Upper lobe of right lung (tissue), 1 donor: ENCODE results near the gene TRAM2. TPM values are rescaled to one million over a fixed set of nuclear protein-coding genes. Genes with fewer than 3 reads are reported as not detected.

Source experiments
- ATAC-seq: fragments of 200-7000 bp; cut with Tn5 transposase; one replicate; pipeline ENCODE4 v1.9.1; 2020; ENCODE audit warnings: mild to moderate bottlenecking, moderate library complexity
- DNase-seq: peaks from one replicate; pipeline ENCODE4 v3.0.0-alpha.2; 2020
- H3K27ac ChIP-seq: fragments of 200-600 bp; one replicate; pipeline ENCODE4 v1.8.0; 2022
- H3K27me3 ChIP-seq: fragments of 200-600 bp; one replicate; pipeline ENCODE4 v1.8.0; 2022; ENCODE audit warnings: mild to moderate bottlenecking
- H3K36me3 ChIP-seq: fragments of 200-600 bp; one replicate; pipeline ENCODE4 v1.8.0; 2022
- H3K4me1 ChIP-seq: fragments of 200-600 bp; one replicate; pipeline ENCODE4 v1.8.0; 2022
- H3K4me3 ChIP-seq: fragments of 200-600 bp; one replicate; pipeline ENCODE4 v1.8.0; 2022; ENCODE audit warnings: mild to moderate bottlenecking
- H3K9me3 ChIP-seq: fragments of 200-600 bp; one replicate; pipeline ENCODE4 v1.8.0; 2022
- intact Hi-C: fragments of 100-400 bp; cut with DNase I; formaldehyde crosslinking; loops from one replicate; pipeline ENCODE4 v1.11.0; 2022
- total RNA-seq: library from RNA; stranded (reverse); fragmentation: NEBNext Ultra II Directional; extraction: Animal tissue kit (Norgen Biotek cat#: 25700); gene quantifications from one replicate; pipeline ENCODE4 v1.2.1, GENCODE V29; 2021
- TF ChIP-seq, protein P1 (sequence below): fragments of 200-600 bp; IDR thresholded peaks from one replicate; pipeline ENCODE4 v1.8.0; 2022; ENCODE audit warnings: antibody characterized with exemption
- donor health status: DM: no; HTN: yes; CAD: no; lungs with severe emphysema.

Gene TRAM2
- total RNA-seq, 1 donor from 2014 or later, result 24.2 TPM

DNA sequence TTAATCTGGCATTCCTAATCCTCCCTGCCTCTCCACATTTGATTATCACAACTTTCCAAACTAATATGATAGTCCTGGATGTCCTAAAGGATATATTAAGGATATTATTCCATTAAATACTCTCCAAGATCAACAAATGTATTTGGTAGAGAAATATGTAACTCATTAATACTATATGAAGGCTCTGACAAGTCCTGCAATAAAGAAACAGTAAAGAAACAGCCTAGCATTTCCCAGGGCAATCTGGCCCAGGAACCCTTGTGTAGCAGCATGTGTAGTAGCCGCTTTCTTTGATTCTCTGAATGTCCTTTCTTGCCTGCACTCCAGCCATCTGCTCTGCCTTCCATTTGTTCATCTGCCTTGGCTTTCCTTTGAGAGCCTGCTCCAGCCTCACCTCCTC, 23.7 kb downstream of the TRAM2 start:
- no peak for ATAC-seq
- TF ChIP-seq, protein P1, sequence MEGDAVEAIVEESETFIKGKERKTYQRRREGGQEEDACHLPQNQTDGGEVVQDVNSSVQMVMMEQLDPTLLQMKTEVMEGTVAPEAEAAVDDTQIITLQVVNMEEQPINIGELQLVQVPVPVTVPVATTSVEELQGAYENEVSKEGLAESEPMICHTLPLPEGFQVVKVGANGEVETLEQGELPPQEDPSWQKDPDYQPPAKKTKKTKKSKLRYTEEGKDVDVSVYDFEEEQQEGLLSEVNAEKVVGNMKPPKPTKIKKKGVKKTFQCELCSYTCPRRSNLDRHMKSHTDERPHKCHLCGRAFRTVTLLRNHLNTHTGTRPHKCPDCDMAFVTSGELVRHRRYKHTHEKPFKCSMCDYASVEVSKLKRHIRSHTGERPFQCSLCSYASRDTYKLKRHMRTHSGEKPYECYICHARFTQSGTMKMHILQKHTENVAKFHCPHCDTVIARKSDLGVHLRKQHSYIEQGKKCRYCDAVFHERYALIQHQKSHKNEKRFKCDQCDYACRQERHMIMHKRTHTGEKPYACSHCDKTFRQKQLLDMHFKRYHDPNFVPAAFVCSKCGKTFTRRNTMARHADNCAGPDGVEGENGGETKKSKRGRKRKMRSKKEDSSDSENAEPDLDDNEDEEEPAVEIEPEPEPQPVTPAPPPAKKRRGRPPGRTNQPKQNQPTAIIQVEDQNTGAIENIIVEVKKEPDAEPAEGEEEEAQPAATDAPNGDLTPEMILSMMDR, result no peak
- H3K4me3 ChIP-seq, result no peak overlapping the region
- no peak for DNase-seq
- peak overlapping the region; percentile 12 for H3K27ac ChIP-seq
- H3K27me3 ChIP-seq, result no peaks in the 10 kb centered on the region
- no peaks in the 10 kb centered on the region for H3K36me3 ChIP-seq
- H3K4me1 ChIP-seq, result peaks cover 44% of the 10 kb centered on the region
- intact Hi-C loops, result no loop called here
- no peaks in the 10 kb centered on the region for H3K9me3 ChIP-seq

DNA sequence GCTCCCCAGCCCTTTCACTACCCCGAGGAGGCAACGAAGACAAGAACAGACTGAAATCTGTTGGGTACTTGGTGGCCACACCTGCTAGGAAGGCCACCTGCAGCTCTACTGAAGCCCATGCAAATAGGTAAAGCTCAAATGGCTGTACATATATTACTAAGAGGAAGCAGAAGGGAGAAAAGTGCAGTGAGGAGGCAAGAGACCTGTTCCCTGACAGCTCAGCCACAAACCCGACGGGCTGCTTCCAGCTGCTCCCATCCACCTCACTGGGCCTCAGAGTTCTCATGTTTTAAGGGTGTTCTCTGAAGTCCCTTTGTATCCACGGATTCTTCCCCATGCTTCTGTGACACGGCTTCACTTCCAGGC, 24.6 kb downstream of the TRAM2 start:
- peaks cover 41% of the 10 kb centered on the region for H3K4me1 ChIP-seq
- H3K9me3 ChIP-seq, result no peaks in the 10 kb centered on the region
- TF ChIP-seq, protein P1, result no peak
- H3K27me3 ChIP-seq, result no peaks in the 10 kb centered on the region
- no peak overlapping the region for H3K4me3 ChIP-seq
- H3K27ac ChIP-seq, result peak overlapping the region; percentile 70
- no peak for ATAC-seq
- no peak for DNase-seq
- intact Hi-C loops, result no loop called here
- no peaks in the 10 kb centered on the region for H3K36me3 ChIP-seq

DNA sequence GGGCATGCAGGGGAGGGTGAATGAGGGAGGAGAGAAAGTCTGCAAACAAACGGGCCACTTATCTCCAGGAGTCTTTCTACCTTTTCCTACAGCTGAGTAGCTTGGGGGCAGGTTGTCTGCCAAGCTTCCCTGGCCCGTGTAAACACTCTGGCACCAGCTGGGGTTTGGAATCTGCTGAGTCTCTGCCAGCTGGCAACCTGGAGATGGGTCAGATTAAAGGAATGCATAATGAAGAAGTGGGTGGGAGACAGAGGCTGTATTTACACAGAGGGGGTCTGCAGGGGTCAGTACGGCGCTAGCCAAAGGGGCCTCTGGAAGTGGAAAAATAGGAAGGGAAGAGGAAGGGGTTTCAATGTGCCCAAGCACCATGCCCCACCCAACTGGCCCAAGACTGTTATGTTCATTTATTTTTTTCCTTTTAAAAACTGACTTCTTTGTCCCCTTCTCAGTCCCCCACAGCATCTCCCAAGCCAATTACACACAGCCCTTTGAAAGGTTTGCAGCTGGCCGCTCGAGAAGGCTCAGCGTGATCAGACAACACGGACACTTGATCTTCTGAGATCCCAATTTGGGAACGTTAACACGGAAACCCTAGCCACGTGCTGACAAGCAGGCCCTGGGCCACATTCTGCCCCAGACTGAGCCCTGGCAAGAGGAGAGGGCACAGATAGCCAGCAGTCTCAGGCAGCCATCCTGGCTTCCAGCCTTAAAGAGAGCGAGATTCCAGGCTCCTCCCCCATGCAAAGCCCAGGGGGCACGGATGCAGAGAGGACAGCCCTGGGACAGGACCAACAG, 25.2 kb downstream of the TRAM2 start:
- TF ChIP-seq, protein P1, result no peak
- ATAC-seq (peak; percentile 80), DNase-seq (peak; percentile 71)
- H3K36me3 ChIP-seq, result no peaks in the 10 kb centered on the region
- intact Hi-C loops, result no loop called here
- H3K4me1 ChIP-seq, result peaks cover 42% of the 10 kb centered on the region
- H3K4me3 ChIP-seq, result no peak overlapping the region
- H3K9me3 ChIP-seq, result no peaks in the 10 kb centered on the region
- H3K27me3 ChIP-seq, result no peaks in the 10 kb centered on the region
- H3K27ac ChIP-seq, result peak overlapping the region; percentile 70

DNA sequence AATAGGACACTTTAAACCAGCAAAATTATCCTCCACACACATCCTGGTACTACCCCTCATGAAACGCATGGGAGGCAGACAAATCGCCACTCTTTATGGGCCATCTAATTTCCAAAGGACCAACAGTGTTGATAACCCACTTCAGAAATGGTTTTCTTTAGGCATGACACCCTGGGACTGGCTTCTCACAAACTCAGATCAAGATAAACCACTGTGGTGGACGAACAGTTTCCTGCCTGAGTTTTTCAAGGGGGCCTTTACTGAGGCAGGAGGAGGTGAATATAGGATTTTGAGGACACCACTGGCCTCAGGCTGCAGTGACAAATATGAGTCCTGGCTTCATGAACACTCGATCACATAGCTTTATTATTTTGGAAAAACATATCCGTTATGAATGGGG, 26.0 kb downstream of the TRAM2 start:
- Histone ChIP-seq H3K9me3 (no peaks in the 10 kb centered on the region), H3K27ac (peak overlapping the region; percentile 70), H3K36me3 (no peaks in the 10 kb centered on the region), H3K4me3 (no peak overlapping the region), H3K4me1 (peaks cover 37% of the 10 kb centered on the region), H3K27me3 (no peaks in the 10 kb centered on the region)
- TF ChIP-seq, protein P1, result no peak
- ATAC-seq (no peak), DNase-seq (no peak)
- intact Hi-C loops, result no loop called here

DNA sequence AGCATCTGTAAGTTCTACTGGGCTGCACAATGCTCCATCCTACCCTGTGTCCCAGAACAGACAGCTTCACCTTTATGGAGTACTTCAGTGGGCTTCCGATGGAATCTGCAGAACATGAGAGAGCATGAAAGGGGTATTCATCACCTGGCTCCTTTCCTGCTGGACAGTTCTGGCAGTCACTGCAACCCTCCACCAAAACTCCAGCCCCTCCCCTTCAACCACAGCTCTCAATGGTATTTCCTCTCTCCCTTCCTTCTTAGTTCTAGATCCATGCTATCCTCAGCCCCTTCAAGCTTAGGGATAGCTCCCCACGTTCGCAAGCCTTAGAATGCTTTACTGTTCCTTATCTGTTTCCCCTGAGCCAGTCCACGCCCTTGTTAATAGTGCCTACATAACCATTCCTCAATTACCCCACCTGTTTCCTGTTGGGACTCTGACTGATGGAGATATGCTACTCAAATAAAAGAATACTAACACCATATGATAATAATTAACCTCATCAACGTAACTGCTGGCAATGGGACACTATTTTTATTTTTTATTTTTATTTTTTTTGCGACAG, 26.8 kb downstream of the TRAM2 start:
- intact Hi-C loops, result no loop called here
- H3K27me3 ChIP-seq, result no peaks in the 10 kb centered on the region
- no peak overlapping the region for H3K27ac ChIP-seq
- DNase-seq (no peak), ATAC-seq (no peak)
- H3K4me3 ChIP-seq, result no peak overlapping the region
- H3K4me1 ChIP-seq, result peaks cover 44% of the 10 kb centered on the region
- H3K36me3 ChIP-seq, result no peaks in the 10 kb centered on the region
- no peaks in the 10 kb centered on the region for H3K9me3 ChIP-seq
- TF ChIP-seq, protein P1, result no peak
